ENCODE data around the gene SMCO2. TPM values are rescaled to one million over a fixed set of nuclear protein-coding genes. Genes with fewer than 3 reads are reported as not detected.
A peak's percentile ranks its signal among the peaks of the same experiment; 100 is the strongest.

The SMCO2 gene
- total RNA-seq (2016; rRNA removed; fragmentation: Illumina TruSeq; extraction: Trizol): not detected in 2 replicates
- total RNA-seq (2016; cell fraction: cytosol; rRNA removed; fragmentation: Illumina TruSeq; extraction: Trizol; ENCODE audit: low read depth): 0.26 TPM in 1 of 2 replicates, not detected in the other
- total RNA-seq (2016; cell fraction: insoluble cytoplasmic fraction; rRNA removed; fragmentation: Illumina TruSeq; extraction: Trizol): 0.13 TPM in 1 of 2 replicates, not detected in the other
- 0.83 TPM in 1 of 2 replicates, not detected in the other for total RNA-seq (2016; cell fraction: membrane; rRNA removed; fragmentation: Illumina TruSeq; extraction: Trizol)
- total RNA-seq (2016; cell fraction: nucleus; rRNA removed; fragmentation: Illumina TruSeq; extraction: Trizol): 0.38 TPM in 1 of 2 replicates, not detected in the other
- polyA plus RNA-seq (2011; rRNA removed): 0.15 and 0.35 TPM in 2 replicates
- not detected in 2 replicates for polyA plus RNA-seq (2011; cell fraction: cytosol; rRNA removed)
- polyA plus RNA-seq (2011; cell fraction: nucleus; rRNA removed): 0.35 and 0.45 TPM in 2 replicates
- polyA plus RNA-seq (2012): 0.15 TPM in 1 of 2 replicates, not detected in the other
- not detected in 2 replicates for polyA plus RNA-seq (2016; cell fraction: cytosol; fragmentation: Illumina TruSeq; extraction: Trizol; ENCODE audit: low read depth)
- not detected in 2 replicates for polyA plus RNA-seq (2016; cell fraction: insoluble cytoplasmic fraction; fragmentation: Illumina TruSeq; extraction: Trizol; ENCODE audit: low read depth)
- 0.15 TPM in 1 of 2 replicates, not detected in the other for polyA plus RNA-seq (2016; cell fraction: membrane; fragmentation: Illumina TruSeq; extraction: Trizol; ENCODE audit: low read depth)
- 0.52 TPM in 1 of 2 replicates, not detected in the other for polyA plus RNA-seq (2016; cell fraction: nucleus; fragmentation: Illumina TruSeq; extraction: Trizol; ENCODE audit: insufficient read depth, low read depth)
- 0.34 TPM in 1 of 2 replicates, not detected in the other for polyA minus RNA-seq (2011; rRNA and poly(A)+ RNA removed; ENCODE audit: low replicate concordance)
- polyA minus RNA-seq (2011; cell fraction: cytosol; rRNA and poly(A)+ RNA removed): not detected in 2 replicates
- 0.99 TPM in 1 of 2 replicates, not detected in the other for polyA minus RNA-seq (2011; cell fraction: nucleus; rRNA and poly(A)+ RNA removed)
- Bru-seq, nascent RNA: percentile 22 among the genes with signal in this experiment
- percentile 23 among the genes with signal in this experiment for BruChase-seq, experiment 1, labeled RNA remaining after a 6-hour chase
- percentile 28 among the genes with signal in this experiment for BruChase-seq, experiment 2, labeled RNA remaining after a 2-hour chase
- long read RNA-seq, experiment 1: 0 reads
- long read RNA-seq, experiment 2: 0 reads

DNA sequence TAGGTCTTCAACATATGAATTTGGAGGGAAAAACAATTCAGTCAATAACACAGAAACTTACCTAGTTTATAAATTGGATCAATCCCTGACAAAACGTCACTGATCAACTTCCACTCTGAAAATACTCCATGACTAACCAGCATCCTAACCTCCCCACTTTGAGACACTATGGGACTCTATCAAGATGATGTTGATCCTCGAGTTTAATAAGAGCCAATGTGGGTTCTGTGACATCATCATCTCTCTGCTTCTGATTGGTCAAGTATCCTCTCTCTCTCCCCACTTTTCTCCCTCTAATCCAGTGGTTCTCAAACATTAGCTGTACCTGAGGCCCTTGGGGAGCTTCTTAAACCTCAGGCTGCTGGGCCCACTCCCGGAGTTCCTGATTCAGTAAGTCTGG, at the start of gene SMCO2:
TSS of gene SMCO2 (plus strand) at position 301 of the 400 bp plus-strand sequence. CDS start 23,896 bp downstream, outside the sequence.
- in situ Hi-C loops (cut with HindIII; ENCODE audit: extremely low pct_ligation_motif_present, low pct_unique_long_range_greater_than_20kb): no loop called here
- Histone ChIP-seq H3K79me2 (ENCODE audit: insufficient read depth, low read length) (no peaks in the 10 kb centered on the region), H3K36me3 (replicated peaks in 1 of 2; ENCODE audit: control insufficient read depth in 1 of 2, insufficient read depth in 2 of 2, low read length in 2 of 2) (no peaks in the 10 kb centered on the region), H3K9ac (ENCODE audit: insufficient read depth, low read depth, low read length) (no peak within 1 kb of the TSS), H3K27ac (ENCODE audit: extremely low read length, insufficient read depth, low read length) (no peak within 1 kb of the TSS), H4K20me1 (ENCODE audit: insufficient read depth, low read length) (no peaks in the 10 kb centered on the region), H3K27me3 (ENCODE audit: control insufficient read depth in 1 of 2, insufficient read depth in 2 of 2, low read length in 2 of 2) (no peaks in the 10 kb centered on the region; a peak in 1 of 5 replicates), H3K4me2 (ENCODE audit: low read depth, low read length) (no peak within 1 kb of the TSS), H3K4me3 (replicated peaks in 1 of 3; ENCODE audit: insufficient read depth in 1 of 3, low read depth in 2 of 3, low read length in 3 of 3) (no peak within 1 kb of the TSS), H3K4me1 (ENCODE audit: insufficient read depth, low read length) (peaks cover 11% of the 10 kb centered on the region), H3K9me3 (ENCODE audit: low read length) (no peaks in the 10 kb centered on the region), H2AFZ (ENCODE audit: low read length) (no peak within 1 kb of the TSS)
- FAIRE-seq (no peak), ATAC-seq (no peak), DNase-seq (ENCODE audit: low spot score) (no peak)
- no TSS peak for BruUV-seq (replicated peaks)
- 8% methylated on average over 3 of the region's 3 CpGs for WGBS (ENCODE audit: low lambda C conversion rate)
- intact Hi-C loops (cut with micrococcal nuclease; ENCODE audit: unreplicated experiment): no loop called here
- peak; percentile 71 for TF ChIP-seq CREB1 (IDR thresholded peaks at IDR 0.05)
- no peak for TF ChIP-seq CREB1 (CRISPR knock-in tag; IDR thresholded peaks at IDR 0.05)
- TF ChIP-seq ELF3 (CRISPR knock-in tag; IDR thresholded peaks at IDR 0.05): no peak
- ChIA-PET POLR2A (no interaction called here), CTCF (ENCODE audit: low intra/inter-chr PET ratio, low total read pairs) (no interaction called here)

DNA sequence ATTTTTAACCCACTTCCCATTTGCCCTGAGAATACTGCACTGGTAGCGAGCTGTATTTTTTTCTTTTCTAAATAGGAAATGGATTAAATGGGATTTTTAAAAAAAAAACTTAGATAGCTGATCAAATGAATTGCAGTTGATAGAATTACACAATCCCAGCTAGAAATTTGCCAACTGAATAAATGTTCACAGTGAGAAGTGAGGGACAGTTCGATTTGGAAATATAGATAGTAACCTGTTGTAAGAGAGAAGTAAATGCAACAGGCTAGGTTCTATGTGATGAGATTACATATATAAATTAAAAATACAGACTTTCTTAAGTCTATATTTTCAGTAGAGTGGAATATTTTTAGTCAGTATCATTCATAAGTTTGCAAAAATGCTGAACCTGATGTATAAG, 48.1 kb upstream of the SMCO2 start:
- Histone ChIP-seq H2AFZ (ENCODE audit: low read length) (no peak overlapping the region), H3K4me2 (ENCODE audit: low read depth, low read length) (no peak overlapping the region), H3K4me3 (replicated peaks in 1 of 3; ENCODE audit: insufficient read depth in 1 of 3, low read depth in 2 of 3, low read length in 3 of 3) (no peak overlapping the region), H3K4me1 (ENCODE audit: insufficient read depth, low read length) (no peaks in the 10 kb centered on the region), H3K36me3 (replicated peaks in 1 of 2; ENCODE audit: control insufficient read depth in 1 of 2, insufficient read depth in 2 of 2, low read length in 2 of 2) (peaks cover 0 to 1% of the 10 kb centered on the region in 2 experiments; a peak in 1 of 5 replicates), H3K27ac (ENCODE audit: extremely low read length, insufficient read depth, low read length) (no peak overlapping the region), H3K79me2 (ENCODE audit: insufficient read depth, low read length) (no peaks in the 10 kb centered on the region), H3K27me3 (ENCODE audit: control insufficient read depth in 1 of 2, insufficient read depth in 2 of 2, low read length in 2 of 2) (no peaks in the 10 kb centered on the region), H4K20me1 (ENCODE audit: insufficient read depth, low read length) (no peaks in the 10 kb centered on the region), H3K9me3 (ENCODE audit: low read length) (no peaks in the 10 kb centered on the region), H3K9ac (ENCODE audit: insufficient read depth, low read depth, low read length) (no peak overlapping the region)
- FAIRE-seq (no peak), ATAC-seq (no peak), DNase-seq (ENCODE audit: low spot score) (no peak)
- ChIA-PET POLR2A (no interaction called here), CTCF (ENCODE audit: low intra/inter-chr PET ratio, low total read pairs) (no interaction called here)
- intact Hi-C loops (cut with micrococcal nuclease; ENCODE audit: unreplicated experiment): no loop called here
- in situ Hi-C loops (cut with HindIII; ENCODE audit: extremely low pct_ligation_motif_present, low pct_unique_long_range_greater_than_20kb): no loop called here
- BruUV-seq (replicated peaks): no TSS peak
- 87% methylated on average over 2 of the region's 2 CpGs for WGBS (ENCODE audit: low lambda C conversion rate)
- TF ChIP-seq, protein P1, sequence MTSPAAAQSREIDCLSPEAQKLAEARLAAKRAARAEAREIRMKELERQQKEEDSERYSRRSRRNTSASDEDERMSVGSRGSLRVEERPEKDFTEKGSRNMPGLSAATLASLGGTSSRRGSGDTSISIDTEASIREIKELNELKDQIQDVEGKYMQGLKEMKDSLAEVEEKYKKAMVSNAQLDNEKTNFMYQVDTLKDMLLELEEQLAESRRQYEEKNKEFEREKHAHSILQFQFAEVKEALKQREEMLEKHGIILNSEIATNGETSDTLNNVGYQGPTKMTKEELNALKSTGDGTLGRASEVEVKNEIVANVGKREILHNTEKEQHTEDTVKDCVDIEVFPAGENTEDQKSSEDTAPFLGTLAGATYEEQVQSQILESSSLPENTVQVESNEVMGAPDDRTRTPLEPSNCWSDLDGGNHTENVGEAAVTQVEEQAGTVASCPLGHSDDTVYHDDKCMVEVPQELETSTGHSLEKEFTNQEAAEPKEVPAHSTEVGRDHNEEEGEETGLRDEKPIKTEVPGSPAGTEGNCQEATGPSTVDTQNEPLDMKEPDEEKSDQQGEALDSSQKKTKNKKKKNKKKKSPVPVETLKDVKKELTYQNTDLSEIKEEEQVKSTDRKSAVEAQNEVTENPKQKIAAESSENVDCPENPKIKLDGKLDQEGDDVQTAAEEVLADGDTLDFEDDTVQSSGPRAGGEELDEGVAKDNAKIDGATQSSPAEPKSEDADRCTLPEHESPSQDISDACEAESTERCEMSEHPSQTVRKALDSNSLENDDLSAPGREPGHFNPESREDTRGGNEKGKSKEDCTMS (CRISPR knock-in tag; conservative IDR thresholded peaks at IDR 0.05): no peak
- TF ChIP-seq FOXO1 (CRISPR knock-in tag; IDR thresholded peaks at IDR 0.05) (no peak), RBM22 (optimal IDR thresholded peaks at IDR 0.05; ENCODE audit: low read length) (no peak), MATR3 (CRISPR knock-in tag; IDR thresholded peaks at IDR 0.05) (no peak), EHMT2 (IDR thresholded peaks at IDR 0.05; ENCODE audit: borderline replicate concordance, low read depth, low read length) (no peak), ZEB1 (IDR thresholded peaks at IDR 0.05; ENCODE audit: insufficient replicate concordance, low read depth) (no peak)
- TF ChIP-seq, protein P2, sequence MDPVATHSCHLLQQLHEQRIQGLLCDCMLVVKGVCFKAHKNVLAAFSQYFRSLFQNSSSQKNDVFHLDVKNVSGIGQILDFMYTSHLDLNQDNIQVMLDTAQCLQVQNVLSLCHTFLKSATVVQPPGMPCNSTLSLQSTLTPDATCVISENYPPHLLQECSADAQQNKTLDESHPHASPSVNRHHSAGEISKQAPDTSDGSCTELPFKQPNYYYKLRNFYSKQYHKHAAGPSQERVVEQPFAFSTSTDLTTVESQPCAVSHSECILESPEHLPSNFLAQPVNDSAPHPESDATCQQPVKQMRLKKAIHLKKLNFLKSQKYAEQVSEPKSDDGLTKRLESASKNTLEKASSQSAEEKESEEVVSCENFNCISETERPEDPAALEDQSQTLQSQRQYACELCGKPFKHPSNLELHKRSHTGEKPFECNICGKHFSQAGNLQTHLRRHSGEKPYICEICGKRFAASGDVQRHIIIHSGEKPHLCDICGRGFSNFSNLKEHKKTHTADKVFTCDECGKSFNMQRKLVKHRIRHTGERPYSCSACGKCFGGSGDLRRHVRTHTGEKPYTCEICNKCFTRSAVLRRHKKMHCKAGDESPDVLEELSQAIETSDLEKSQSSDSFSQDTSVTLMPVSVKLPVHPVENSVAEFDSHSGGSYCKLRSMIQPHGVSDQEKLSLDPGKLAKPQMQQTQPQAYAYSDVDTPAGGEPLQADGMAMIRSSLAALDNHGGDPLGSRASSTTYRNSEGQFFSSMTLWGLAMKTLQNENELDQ (CRISPR knock-in tag; IDR thresholded peaks at IDR 0.05; ENCODE audit: borderline replicate concordance): no peak

Measured in HepG2 (cell line).